ENCODE measurements around the gene GTPBP3. TPM values are rescaled to one million over a fixed set of nuclear protein-coding genes. Genes with fewer than 3 reads are reported as not detected.

The GTPBP3 gene
- total and polyA plus RNA-seq, 8 donors = 16.9 to 29.0 (median 21.8) TPM

DNA sequence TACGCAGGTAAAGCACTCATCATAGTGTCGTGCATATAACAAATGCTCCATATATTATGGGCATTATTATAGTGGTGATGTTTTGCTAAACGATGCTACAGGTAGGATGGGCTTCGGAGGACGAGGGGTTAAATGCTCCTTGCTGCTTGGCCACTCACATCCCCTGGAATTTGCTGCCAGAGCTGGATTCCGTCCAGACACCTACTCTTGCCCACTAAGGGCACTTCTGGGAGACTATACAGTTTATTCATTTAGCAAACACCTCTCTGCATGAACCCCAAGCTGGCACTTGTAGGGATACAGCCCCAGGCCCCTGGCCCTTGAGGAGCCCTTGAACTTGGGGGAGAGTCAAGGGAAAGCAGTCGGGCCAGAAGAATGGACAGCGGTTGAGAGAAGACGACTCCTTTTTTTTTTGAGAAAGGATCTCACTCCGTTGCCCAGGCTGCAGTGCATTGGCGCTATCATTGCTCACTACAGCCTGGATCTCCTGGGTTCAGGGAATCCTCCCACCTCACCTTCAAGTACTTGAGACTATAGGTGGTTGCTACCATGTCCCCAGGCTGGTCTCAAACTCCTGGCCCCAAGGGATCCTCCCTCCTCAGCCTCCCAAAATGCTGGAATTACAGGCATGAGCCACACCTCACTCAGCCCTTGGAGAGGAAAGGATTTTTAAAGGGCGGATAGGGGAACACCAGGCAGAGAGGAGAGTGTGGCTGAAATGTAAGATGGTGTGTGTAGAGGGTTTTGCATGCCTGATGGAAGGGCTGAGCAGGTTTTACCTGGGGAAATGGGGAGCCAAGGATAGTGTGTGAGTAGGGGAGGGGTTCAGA is 32.8 kb upstream of the GTPBP3 start:
- intact Hi-C loops (cut with DNase I) = no loop called here
- Histone ChIP-seq H3K36me3 (peaks cover 0 to 9% of the 10 kb centered on the region in 2 donors), H3K9me3 (no peaks in the 10 kb centered on the region), H3K4me3 (peak overlapping the region in 1 of 2 donors; percentile 68), H3K27me3 (no peaks in the 10 kb centered on the region), H3K27ac (peak overlapping the region; percentile 91 to 92), H3K4me1 (peaks cover 18 to 65% of the 10 kb centered on the region in 2 donors)
- TF ChIP-seq, protein P1, sequence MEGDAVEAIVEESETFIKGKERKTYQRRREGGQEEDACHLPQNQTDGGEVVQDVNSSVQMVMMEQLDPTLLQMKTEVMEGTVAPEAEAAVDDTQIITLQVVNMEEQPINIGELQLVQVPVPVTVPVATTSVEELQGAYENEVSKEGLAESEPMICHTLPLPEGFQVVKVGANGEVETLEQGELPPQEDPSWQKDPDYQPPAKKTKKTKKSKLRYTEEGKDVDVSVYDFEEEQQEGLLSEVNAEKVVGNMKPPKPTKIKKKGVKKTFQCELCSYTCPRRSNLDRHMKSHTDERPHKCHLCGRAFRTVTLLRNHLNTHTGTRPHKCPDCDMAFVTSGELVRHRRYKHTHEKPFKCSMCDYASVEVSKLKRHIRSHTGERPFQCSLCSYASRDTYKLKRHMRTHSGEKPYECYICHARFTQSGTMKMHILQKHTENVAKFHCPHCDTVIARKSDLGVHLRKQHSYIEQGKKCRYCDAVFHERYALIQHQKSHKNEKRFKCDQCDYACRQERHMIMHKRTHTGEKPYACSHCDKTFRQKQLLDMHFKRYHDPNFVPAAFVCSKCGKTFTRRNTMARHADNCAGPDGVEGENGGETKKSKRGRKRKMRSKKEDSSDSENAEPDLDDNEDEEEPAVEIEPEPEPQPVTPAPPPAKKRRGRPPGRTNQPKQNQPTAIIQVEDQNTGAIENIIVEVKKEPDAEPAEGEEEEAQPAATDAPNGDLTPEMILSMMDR (IDR thresholded peaks at IDR 0.05) = no peak
- peak in 2 of 4 donors; percentile 65 to 79 for DNase-seq
- peak; percentile 6 for ATAC-seq

DNA sequence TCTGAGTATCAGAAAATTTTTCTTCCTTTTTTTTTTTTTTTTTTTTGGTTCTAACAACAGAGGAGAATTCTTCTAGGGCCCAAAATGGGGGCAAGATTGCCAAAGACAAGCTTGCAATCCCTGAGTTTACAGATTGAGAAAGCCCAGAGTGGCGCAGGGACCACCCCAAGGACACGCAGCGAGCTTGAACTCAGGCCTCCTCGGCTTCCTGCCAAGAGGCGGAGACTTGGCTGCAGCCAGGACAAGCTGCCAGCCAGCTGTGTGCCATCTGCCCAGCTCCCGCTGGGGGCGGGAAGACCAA is 32.2 kb upstream of the GTPBP3 start:
- Histone ChIP-seq H3K27me3 (no peaks in the 10 kb centered on the region), H3K4me3 (peak overlapping the region; percentile 54 to 68), H3K9me3 (no peaks in the 10 kb centered on the region), H3K4me1 (peaks cover 21 to 70% of the 10 kb centered on the region in 2 donors), H3K27ac (peak overlapping the region; percentile 91 to 92), H3K36me3 (peaks cover 0 to 9% of the 10 kb centered on the region in 2 donors)
- TF ChIP-seq, protein P1 (IDR thresholded peaks at IDR 0.05) = no peak
- DNase-seq = no peak
- no peak for ATAC-seq
- intact Hi-C loops (cut with DNase I) = no loop called here

DNA sequence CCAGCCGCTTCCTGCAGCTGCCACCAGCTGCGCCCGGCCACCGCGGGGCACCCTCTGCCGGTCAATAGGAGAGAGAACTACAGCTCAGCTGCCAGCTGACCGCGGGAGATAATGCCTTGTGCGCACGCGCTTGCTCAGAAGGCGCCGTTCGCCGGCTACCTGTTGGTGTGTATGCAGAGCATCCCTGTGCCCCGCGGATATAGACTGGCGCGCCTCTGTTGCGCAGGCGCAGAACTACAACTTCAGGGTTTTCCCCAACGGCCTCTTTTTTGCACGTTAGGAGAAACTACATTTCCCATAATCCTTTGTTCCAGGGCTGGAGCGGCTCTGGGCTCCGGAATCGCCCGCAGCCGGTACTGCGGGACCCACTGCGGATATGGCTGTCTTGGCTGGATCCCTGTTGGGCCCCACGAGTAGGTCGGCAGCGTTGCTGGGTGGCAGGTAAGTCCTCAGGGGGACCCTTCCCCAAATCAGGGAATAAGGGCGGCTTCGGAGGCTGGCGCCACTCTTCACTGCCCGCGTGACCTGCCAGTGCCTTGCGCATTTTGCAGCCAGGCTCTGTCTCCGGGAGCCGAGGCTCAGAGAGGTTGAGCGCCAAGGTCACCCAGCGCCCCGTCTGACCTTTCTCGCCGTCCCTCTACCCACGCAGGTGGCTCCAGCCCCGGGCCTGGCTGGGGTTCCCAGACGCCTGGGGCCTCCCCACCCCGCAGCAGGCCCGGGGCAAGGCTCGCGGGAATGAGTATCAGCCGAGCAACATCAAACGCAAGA is 31.7 kb upstream of the GTPBP3 start, which contains the start of gene MRPL34:
MRPL34 (plus strand) TSS at position 356 of the 768 bp plus-strand sequence; CDS start at position 377, 21 bp downstream.
- H3K27me3 ChIP-seq = no peaks in the 10 kb centered on the region
- intact Hi-C loops (cut with DNase I) = no loop called here

DNA sequence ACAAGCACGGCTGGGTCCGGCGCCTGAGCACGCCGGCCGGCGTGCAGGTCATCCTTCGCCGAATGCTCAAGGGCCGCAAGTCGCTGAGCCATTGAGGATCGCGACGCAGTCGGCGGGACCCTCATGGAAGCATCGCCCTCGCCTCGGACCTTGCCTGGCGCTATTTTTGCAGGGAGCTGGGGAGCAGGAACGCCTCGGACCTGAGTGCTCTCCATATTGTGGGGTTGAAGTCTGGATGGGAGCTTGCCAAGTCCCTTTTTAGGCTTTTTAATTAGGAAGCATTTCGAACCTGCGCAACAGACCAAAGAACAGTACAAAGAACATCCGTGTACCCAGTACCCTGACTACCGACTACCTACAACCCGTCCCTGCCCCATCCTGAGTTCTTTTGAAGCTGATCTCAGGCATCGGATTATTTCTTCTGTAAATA is 31.1 kb upstream of the GTPBP3 start:
- no peak for ATAC-seq
- Histone ChIP-seq H3K4me3 (peak overlapping the region; percentile 54 to 68), H3K9me3 (no peaks in the 10 kb centered on the region), H3K36me3 (no peaks in the 10 kb centered on the region), H3K27me3 (no peaks in the 10 kb centered on the region), H3K27ac (peak overlapping the region; percentile 91 to 92), H3K4me1 (peaks cover 28 to 77% of the 10 kb centered on the region in 2 donors)
- intact Hi-C loops (cut with DNase I) = no loop called here
- TF ChIP-seq, protein P1 (IDR thresholded peaks at IDR 0.05) = no peak
- DNase-seq = no peak

More for the DNA sequence above, 31.7 kb upstream of the GTPBP3 start, which contains the start of gene MRPL34:
- no peaks in the 10 kb centered on the region for H3K9me3 ChIP-seq
- H3K36me3 ChIP-seq = peaks cover 0 to 5% of the 10 kb centered on the region in 2 donors
- peak within 1 kb of the TSS; percentile 91 to 92 for H3K27ac ChIP-seq
- TF ChIP-seq, protein P1 (IDR thresholded peaks at IDR 0.05) = peak; percentile 60 to 87
- ATAC-seq (peak; percentile 70), DNase-seq (peak; percentile 94 to 98 (median 98))
- H3K4me3 ChIP-seq = peak within 1 kb of the TSS; percentile 54 to 68
- peaks cover 26 to 72% of the 10 kb centered on the region in 2 donors for H3K4me1 ChIP-seq
